Measurements from ENCODE around the gene MAML1.

MAML1 gene

GRCh38 chr5:179812135-179812825 is 79.7 kb downstream of the MAML1 start:
- DNase-seq: no peak

- no peak for DNase-seq
These were observed 80.5 kb downstream of the MAML1 start for GRCh38 chr5:179812997-179813607.

- no peak for DNase-seq
These were observed 81.5 kb downstream of the MAML1 start for GRCh38 chr5:179814090-179814489.

GRCh38 chr5:179815491-179816249 is 83.0 kb downstream of the MAML1 start:
- no peak for DNase-seq

- DNase-seq: no peak
These were observed 83.8 kb downstream of the MAML1 start for GRCh38 chr5:179816401-179816795.

GRCh38 chr5:179816796-179817469 is 84.3 kb downstream of the MAML1 start:
- no peak for DNase-seq

- DNase-seq: no peak
These were observed 84.8 kb downstream of the MAML1 start for GRCh38 chr5:179817470-179817840.

GRCh38 chr5:179817890-179818745 is 85.5 kb downstream of the MAML1 start:
- no peak for DNase-seq

- DNase-seq: peak; percentile 91
These were observed 86.2 kb downstream of the MAML1 start for GRCh38 chr5:179818746-179819295.

GRCh38 chr5:179819296-179820126 is 86.9 kb downstream of the MAML1 start:
- DNase-seq: peak; percentile 77

- DNase-seq: no peak
These were observed 87.5 kb downstream of the MAML1 start for GRCh38 chr5:179820127-179820482.

- peak; percentile 76 for DNase-seq
These were observed 88.1 kb downstream of the MAML1 start, which contains the start of gene SQSTM1 for GRCh38 chr5:179820483-179821297. TSS of gene SQSTM1 (plus strand) at chr5:179820905. CDS start at chr5:179820937, 32 bp downstream.

- DNase-seq: peak; percentile 96
These were observed 88.9 kb downstream of the MAML1 start for GRCh38 chr5:179821298-179822058.

GRCh38 chr5:179822059-179822432 is 89.4 kb downstream of the MAML1 start:
- no peak for DNase-seq

- DNase-seq: no peak
These were observed 89.9 kb downstream of the MAML1 start for GRCh38 chr5:179822444-179822990.

GRCh38 chr5:179823937-179824744 is 91.5 kb downstream of the MAML1 start:
- DNase-seq: no peak

- DNase-seq: no peak
These were observed 92.1 kb downstream of the MAML1 start for GRCh38 chr5:179824745-179825112.

- no peak for DNase-seq
These were observed 93.1 kb downstream of the MAML1 start for GRCh38 chr5:179825655-179826182.

Measured in EL (cell line).